Endometrium (tissue), 2 donors: ENCODE results near the gene HOXB1.
"Not testable (repeated sequence)": the region's sequence is repeated elsewhere in the genome, so short reads cannot be mapped to it uniquely, and the experiment has no call there.

Source experiments
- FAIRE-seq: peaks from 2 replicates; lab custom pipeline; 2012; peaks lifted over from hg19 to GRCh38; lab: Jason Lieb, UNC
- donor health status: control.
- donor health status: control.

HOXB1 gene

DNA sequence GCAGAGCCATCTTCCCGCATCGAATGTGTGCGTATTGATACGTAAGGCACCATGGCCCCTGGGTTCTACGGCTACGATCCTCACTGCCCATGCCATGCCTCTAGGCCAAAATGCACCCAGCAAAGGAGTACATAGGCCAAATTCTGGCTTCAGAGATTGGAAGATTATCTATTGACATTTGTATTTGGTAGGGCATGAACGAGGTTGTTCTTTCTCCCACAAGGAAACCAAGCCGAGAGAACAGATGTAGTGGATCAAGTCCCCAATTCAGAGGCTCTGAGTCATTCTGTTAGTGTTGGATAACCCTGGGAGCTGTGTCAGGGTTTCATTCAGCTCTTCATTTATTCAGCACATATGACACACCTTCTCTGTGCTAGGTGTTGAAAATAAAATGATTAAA is 36.5 kb downstream of the HOXB1 start:
- no peak for FAIRE-seq

DNA sequence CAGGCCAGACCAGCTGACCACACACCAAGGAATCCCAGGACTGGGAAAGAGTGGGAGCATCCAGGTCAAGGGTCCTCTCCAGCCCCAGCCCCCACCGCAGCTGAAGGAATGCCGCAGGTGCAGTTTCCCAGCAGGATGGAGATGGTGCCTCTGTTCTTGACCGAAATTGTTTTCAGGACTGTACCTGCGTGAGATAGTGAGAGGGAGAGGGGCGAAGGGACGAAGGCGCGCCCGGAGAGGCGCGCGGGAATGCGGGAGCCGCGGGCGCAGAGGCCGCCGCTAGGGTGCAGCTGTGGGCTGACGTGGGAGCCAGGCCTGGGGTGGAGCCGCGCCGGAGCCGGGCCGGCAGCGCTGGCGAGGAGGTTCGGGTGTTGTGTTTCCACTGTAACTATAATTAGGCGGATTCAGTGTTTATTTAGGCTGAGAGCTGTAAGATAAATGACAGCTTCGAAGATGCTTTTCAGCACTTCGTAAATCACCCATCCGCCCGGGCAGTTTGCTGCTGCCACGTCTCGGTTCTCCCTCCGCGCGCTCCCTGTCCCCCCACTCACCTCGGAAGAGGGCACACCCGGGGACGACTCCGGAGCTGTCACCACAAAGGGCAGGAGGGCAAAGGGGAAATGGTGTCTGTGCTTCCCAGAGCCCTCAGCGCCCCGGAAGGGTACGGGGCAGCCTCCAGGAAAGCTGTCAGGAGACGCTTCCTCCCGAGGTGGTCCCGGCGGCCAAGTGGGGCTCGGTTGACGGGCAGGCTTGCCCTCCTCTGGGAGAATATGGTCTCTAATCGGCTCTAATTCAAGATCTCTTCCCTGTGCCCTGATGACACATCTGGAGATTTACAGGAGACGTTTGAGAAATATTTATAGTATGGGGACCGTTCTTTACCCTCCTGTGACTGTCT is 38.2 kb downstream of the HOXB1 start:
- no peak for FAIRE-seq

DNA sequence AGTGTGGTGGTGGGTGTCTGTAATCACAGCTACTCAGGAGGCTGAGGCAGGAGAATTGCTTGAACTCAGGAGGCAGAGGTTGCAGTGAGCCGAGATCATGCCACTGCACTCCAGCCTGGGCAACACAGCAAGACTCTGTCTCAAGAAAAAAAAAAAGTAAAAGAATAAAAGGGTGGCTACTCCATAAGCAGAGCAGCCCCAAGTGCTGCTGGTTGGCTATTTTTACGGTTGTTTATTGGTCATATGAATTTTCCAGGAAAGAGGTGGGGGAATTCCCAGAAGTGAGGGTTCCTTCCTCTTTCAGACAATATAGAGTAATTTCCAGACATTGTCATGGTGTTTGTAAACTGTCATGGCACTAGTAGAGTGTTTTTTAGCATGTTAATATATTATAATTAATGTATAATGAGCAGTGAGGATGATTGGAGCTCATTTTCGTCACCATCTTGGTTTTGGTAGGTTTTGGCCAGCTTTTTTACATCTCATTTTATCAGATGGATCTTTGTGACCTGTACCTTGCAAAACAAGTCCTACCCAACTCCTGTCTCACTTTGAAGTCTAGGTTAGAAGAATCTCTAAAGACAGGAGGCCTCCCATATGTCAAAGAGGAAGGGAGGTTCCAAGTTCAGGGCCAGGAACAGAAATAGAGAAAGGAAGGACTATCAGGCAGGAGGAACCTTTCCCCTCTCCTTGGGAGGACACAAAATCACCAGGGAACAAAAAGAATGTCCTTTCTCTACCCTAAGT is 39.1 kb downstream of the HOXB1 start:
- no peak for FAIRE-seq

DNA sequence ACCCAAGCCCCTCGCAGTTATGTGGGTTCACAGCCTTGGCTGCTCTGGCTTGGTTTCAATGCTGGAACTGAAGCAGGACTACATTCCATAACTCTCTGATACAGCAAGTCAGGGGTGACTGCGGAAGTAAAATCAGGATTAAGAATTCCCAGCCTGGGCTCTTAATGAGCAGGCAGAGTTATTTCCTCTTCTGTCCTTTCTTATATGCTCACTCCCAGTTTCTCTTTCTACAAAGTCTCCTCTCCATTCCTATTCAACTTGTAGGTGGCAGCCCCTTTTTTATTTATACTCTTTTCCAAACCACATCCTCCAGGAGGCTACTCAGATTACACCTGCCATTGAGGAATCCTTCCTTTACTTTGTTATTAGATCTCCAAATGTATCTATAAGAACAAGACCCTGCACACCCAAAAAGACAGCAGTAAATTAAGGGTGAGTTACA is 40.3 kb downstream of the HOXB1 start:
- no peak for FAIRE-seq

DNA sequence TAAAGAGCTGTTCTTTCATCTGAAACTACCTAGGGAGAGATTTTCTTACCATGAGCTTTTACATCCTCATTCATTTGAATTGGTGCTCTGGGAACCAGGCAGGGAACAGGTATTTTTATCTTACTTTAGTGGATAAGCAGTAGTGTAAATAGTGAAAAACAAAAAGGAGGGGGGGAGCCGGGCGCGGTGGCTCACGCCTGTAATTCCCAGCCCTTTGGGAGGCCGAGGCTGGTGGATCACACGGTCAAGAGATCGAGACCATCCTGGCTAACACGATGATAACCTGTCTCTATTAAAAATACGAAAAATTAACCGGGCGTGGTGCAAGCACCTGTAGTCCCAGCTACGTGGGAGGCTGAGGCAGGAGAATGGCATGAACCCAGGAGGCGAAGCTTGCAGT is 41.0 kb downstream of the HOXB1 start:
- FAIRE-seq = no peak

DNA sequence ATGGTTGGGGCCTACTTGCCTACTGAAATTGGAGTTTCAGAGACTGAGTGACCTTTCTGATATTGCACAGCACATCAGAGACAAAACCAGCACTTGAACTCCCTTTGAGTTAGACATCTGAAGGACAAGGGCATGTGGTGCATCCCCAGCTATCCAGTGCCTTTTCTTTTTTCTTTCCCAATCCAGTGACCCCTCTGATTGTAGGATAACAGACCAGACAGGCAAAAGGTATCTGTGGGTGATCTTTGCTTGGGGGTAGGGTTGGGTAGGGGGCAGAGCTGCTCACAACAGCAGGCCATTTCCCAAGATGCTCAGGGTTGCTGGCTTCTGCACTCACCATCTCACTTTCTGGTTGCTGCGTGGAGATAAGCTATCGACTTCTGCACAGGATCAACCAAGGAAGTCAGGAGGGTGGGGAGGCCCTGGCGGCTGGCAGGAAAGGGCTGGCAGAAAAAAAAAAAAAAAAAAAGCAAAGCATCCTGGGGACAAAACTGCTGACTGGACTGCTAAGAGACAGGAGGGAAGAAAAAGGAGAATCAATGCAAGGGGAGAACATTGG is 42.2 kb downstream of the HOXB1 start:
- FAIRE-seq = no peak

DNA sequence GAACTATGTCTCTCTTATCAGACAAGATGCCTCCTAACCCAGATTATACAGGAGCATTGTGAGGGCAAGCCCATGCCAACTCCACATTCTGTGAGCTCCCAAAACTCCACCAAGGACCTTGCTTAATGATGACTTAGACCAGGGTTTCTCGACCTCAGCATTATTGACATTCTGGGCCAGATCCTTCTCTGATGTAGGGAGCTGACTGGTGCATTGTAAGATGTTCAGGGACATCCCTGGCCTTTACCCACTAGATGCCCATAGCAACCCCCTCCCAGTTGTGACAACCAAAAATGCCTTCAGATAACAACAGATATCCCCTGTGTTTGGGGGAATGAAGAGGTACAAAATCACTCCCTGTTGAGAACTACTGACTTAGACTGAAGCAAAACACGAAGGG is 43.6 kb downstream of the HOXB1 start:
- no peak for FAIRE-seq

DNA sequence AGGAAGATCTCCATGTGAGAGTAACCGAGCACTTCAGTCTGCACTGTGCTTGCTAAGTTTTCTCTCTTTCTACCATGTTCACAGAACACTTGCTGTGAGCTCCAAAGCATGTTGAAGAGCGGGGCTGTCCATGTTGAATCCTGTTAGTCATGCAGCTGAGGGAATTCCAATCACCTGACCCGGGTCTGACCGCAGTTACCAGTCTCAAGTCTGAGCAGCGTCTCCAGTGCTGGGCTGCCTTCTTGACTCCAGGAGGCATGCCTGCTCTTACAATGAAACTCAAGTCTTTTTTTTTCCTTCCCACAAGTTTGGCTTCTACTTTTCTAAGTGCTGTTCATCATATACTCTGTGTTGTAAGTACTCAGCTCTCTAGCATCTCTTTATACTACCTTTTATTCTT is 44.3 kb downstream of the HOXB1 start:
- no peak for FAIRE-seq

DNA sequence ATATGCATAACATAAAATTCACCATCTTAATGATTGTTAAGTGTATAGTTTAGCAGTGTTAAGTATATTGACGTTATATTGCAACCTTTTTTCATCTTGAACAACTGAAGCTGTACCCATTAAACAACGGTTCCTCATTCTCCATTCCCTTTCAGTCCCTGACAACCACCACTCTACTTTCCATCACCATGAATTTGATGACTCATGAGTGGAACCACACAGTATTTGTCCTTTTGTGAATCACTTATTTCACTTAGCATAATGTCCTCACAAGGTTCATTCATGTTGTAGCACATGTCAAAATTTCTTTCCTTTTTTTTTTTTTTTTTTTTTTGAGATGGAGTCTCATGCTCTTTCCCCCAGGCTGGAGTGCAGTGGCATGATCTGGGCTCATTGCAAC is 46.0 kb downstream of the HOXB1 start:
- FAIRE-seq = no peak

DNA sequence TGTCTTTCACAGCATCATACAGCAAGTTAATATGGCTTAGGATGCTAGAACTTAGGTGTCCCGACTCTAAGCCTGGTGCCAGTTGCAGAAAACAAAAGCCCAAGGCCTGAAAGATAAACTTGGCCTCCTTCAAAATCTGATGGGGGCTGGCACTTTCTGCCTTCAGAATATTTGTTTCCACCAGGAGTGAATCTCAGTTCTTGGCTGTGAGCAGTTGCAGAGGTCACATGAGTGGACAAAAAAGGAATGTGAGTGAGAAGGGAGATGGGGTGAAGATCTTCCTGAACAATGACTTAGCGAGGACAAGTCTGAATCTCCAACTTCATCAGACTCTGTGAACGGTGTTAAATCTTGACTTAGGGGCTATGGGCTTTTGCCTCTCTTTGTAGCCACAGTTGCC is 46.6 kb downstream of the HOXB1 start:
- no peak for FAIRE-seq

DNA sequence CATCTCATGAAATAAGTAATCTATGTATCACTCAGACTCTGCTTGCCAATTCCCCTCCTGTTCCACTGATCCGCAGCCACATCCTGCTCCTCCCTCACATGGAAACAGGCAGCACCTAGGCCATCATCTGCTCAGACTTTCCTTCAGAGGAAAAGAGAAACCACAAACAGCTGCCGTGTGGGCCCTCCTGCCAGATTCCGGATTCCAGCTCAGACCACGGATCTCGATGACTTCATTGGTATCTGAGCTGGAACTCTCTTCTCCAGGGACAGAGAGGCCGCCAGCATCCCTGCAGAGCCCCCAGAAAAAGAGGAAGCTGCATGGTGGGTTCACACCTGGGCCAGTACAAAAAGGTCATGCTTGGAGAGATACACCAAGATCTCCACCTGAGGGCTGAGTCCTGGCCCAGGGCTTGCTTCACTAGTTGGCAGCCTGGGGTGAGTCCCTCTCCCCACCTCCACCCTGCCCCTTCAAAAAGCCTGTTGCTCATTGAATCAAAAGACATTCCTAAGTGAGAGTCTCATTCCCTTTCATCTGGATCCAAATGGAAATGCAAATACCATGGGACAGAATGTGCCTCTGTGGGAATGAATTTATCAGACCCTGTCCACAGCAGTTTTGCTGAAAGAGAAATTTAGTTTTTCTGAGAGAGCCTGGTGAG is 47.2 kb downstream of the HOXB1 start:
- no peak for FAIRE-seq

DNA sequence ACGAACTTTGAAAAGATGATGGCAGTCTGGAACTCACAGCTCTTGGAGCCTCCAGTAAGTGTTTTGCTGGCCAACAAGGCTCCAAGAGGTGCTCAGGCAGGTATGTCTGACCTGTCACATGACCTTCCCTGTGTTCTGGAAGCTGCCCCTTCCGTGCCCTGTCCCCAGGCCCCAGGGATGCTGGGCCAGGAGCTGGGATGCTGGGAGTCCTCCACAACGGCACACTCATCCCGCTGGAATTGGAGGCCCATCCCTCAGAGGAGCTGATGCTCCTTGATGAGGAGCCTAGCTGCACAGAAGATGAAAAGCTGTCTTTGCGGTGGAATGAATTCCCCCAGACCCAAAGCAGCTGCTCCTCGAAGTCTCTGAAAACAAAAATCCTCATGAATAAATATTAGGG is 47.8 kb downstream of the HOXB1 start:
- no peak for FAIRE-seq

DNA sequence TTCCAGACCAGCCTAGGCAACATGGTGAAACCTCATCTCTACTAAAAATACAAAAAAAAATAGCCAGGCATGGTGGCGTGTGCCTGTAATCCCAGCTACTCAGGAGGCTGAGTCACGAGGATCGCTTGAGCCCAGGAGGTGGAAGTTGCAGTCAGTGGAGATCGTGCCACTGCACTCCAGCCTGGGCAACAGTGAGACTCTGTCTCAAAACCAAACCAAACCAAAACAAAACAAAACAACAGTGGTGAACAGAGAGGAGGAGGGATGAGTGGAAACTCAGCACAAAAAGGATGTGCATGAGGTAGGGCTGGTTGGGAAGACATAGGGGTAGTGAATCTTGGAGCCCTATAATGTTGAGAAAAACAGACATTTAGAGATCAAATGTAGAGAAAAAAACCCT is 48.5 kb downstream of the HOXB1 start:
- not testable (repeated sequence) for FAIRE-seq

DNA sequence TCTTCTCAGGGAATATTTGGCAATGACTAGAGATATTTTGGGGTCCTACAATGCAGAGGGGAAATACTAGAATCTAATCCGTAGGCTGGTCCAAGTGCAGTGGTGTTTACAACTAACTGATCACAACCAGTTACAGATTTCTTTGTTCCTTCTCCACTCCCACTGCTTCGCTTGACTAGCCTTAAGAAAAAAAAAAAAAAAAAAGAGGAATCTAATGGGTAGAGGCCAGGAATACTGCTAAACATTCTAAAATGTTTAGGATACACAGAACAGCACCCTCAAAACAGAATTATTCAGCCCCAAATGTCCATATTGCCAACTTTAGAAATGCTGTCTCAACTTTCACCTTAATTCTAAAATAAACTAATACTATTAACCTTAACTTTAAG is 51.8 kb downstream of the HOXB1 start:
- FAIRE-seq = no peak
